Hematopoietic multipotent progenitor cell treated with erythropoietin and hydrocortisone succinate and interleukin-3 and kit ligand, for 8 days (in vitro differentiated cells): ENCODE measurements around the gene CARM1.
"Not testable (repeated sequence)": the region's sequence is repeated elsewhere in the genome, so short reads cannot be mapped to it uniquely, and the experiment has no call there.

Experiments used
- DNase-seq: peaks from one replicate; pipeline ENCODE4 v3.0.0-alpha.2; 2015

The CARM1 gene

DNA sequence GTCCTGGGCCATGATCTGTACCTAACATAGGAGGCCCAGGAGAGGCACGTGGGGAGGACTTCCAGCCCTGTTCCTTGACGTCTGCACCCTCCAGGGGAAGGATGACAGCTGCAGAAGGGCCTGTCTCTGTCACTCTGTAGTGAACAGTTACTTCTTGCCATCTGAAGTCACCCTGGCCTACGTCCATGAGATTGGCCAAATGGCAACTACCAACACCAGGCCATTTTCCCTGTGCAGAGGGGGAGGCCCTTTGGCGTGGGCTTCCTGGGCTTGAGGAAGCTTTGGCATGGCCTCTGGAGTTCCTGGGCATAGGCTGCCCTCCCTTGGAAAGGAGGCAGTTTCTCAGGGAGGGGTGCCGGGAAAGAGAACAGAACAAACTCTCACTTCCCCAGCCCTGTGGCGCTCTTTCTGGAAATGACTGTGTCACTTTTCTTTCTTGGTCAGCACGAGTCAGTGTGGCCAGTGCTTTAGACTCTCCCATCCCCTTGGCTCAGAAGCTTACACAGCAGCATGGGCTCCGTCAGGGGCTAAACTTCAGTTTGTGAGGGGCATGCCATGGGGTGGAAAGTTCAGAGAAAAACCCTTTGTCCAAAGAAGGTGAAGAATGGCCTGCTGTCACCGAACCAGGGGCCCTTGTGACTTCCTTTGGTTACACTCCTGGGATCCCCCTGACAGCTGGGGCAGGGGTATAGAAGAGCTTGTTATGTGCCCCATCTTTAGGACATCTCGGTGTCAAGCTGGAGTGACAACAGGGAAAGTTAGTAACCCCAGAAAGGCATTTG, 5.3 kb downstream of the CARM1 start:
- DNase-seq: no peak

DNA sequence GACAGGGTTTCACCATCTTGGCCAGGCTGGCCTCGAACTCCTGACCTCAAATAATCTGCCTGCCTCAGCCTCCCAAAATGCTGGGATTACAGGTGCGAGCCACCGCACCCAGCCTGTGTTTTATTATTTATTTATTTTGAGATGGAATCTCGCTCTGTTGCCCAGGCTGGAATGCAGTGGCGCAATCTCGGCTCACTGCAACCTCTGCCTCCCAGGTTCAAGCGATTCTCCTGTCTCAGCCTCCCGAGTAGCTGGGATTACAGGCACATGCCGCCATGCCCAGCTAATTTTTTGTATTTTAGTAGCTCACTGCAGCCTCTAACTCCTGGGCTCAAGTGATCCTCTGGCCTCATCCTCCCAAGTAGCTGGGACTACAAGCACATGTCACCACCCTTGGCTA, 6.3 kb downstream of the CARM1 start:
- DNase-seq: not testable (repeated sequence)

DNA sequence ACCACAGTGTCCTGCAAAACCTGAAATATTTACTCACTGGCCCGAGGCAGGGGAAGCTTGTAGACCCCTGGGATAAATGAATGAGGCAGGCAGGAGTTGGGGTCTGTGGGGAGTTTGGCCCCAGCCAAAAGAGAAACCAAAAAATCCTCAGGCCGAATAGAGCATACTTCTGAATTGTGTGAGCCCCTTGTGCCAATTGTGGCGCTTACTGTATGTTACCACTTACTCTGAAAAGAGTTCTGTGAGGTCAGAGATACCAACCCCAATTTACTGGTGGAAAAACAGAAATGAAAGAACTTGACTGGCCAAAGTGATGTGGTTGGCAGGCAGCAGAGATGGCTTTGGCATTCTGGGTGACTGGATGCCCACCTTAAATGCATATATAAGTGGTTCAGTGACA, 6.9 kb downstream of the CARM1 start:
- no peak for DNase-seq

DNA sequence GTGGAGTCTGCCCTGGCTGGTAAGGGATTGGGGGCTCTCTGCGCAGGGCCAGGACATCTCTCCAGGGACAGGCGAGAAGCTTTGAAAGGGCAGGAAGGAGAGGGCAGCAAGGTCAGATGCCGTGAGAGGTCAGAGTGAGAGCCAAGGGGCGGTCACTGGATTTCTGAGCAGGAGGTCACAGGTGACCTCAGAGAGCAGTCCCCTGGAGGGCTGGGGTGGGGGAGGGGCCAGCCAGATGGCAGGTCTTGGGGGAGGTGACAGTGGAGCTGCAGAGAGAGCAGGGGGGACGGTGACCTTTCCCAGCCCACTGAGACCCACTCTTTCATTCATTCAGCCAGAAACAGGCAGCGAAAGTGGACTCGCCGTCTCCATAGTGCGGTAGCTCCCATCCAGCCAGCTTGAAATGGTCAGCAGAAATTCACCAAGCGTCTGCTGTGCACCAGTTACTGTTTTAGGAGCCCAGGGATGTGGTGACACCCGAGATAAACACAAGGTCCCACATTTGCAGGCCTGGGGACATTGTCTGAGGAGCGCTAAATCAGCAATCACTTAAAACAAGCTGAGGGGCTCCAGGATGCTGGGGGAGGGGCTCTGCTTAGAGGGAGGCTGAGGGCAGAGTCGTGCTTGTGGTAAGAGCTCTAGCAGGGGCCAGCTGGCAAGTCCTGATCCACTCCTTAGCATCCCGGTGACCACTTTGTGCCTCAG, 10.2 kb downstream of the CARM1 start:
- DNase-seq: no peak

DNA sequence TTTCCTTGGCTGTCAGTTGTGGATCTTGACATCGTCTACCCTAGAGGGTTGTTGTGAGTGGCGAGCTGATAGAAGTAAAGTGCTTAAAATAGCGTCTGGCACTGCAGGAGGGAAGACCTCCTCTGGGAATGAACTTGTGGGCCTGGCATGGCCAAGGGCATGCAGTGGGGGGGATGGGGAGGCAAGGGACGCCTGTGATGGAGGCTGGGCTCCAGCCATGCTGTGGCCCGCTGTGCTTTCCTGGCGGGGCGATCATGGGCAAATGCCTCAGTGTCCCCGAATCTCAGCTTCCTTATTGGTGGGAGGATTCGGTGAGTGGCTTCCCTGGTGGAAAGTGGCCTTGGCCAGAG, 10.7 kb downstream of the CARM1 start:
- no peak for DNase-seq

DNA sequence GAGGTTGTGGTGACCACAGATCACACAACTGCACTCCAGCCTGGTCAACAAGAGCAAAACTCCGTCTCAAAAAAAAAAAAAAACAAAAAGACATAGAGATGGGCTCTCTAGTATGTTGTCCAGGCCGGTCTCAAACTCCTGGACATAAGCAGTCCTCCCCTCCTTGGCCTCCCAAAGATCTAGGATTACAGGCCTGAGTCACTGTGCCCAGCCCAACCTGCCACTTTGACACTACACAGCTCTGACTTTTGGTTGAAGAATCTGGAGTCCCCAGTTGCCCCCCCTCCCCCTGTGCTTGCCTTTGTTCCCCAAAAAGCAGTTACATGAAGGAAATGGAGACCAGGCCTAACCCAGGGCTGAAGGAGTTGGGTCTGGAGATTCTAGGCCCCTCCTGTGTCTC, 12.9 kb downstream of the CARM1 start:
- peak; percentile 32 for DNase-seq

DNA sequence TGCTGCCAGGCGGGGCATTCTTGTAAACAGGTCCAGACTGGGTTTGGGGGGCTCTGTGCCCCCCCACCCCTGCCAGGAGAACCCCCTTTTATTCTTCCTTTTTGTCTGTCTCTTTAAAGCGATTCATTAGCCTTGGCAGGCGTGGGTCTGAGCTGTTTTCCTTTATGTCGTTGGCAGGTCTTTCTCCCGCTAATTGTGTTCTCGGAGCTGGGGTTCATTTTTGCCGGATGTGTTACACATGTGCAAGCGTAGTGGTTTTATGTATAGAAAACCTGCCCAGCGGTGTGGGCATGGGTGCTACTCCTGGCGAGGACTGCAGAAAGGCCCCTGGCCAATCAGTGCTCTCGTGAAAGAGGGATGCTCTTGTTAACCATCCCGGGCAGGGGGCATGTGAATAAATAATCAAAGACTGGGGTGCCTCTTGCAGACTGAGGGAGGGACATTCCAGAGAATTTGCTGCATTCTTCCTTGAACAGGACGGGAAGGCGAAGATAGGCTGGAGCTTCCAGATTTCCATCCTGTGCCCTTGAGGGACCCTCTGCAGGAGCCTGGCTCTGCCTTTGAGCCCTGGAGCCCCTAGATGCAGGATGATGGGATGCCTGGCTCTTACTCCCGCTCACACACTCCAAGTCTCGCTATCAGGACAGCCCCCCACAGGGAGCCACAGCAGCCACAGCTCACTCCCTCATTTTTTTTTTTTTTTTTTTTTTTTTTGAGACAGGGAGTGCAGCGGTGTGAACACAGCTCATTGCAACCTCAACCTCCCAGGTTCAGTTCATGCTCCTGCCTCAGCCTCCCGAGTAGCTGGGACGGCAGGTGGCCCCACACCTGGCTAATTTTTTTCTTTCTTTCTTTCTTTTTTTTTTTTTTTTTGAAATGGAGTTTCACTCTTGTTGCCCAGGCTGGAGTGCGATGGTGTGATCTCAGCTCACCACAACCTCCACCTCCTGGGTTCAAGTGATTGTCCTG, 14.1 kb downstream of the CARM1 start:
- no peak for DNase-seq

DNA sequence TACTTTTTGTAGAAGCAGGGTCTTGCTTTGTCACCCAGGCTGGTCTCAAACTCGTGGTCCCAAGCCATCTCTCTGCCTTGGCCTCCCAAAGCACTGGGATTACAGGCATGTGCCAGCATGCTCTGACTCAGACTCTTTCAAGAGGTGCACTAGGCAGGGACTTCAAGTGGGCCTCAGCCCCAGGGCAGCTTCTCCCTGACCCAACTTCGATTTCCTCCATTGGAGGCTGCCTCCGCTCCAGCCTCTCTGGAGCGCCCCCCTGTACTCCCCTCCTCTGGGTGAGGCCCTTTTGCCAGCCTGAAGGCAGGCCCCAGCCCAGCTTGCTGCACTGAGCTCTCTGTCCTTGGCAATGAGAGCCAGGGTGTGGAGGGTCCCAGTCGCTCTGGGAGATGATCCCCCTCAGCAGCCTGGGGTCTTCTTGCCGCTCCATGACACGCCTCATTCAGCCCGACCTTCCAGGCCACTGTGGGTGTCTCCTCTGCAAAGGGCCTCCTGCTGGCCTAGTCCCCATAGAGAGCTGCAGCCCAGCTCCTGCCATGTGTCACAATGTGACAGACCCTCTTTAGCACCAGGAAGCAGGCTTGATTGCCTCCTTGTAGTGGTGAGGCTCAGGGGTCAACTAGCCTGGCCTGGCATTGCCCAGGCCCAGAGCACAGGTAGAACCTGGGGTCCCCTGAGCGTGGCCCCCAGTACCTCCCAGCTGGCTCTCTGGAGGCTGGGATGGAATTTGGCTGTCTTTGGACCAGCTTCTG, 16.4 kb downstream of the CARM1 start:
- DNase-seq: no peak

DNA sequence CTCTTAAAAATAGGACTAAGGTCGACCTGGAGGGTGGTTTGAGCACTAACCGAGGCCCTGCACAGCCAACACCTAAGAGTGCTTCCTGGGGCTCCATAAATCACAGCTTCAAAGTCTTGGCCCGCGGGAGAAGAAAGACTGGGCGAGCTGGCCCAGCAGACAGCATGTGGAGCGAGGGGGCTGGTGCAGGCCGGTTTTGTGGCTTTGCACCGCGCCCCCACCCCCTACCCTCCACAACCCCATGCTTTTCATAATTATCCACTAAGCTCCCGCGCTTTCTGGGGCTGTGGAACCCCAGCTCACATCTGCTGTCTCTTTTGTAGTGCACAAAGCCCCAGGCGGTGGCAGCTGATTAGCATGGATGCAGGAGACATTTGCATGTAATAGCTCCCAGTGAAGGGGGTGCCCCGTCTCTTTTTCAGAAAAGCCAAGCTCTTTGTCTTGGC, 17.1 kb downstream of the CARM1 start:
- no peak for DNase-seq

DNA sequence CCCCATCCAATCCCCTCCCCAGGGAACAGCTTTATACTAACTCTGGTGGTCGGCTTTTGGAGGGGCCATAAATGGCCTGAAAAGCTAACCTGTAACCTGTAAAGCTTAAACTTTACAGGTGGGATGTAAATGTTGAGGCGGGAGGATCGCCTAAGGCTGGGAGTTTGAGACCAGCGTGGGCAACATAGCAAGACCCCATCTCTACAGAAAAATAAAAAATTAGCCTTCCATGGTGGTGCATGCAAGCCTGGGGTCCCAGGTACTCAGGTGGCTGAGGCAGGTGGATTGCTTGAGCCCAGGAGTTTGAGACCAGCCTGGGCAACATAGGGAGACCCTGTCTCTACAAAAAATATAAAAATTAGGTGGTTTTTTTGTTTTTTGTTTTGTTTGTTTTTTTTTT, 18.5 kb downstream of the CARM1 start:
- no peak for DNase-seq

DNA sequence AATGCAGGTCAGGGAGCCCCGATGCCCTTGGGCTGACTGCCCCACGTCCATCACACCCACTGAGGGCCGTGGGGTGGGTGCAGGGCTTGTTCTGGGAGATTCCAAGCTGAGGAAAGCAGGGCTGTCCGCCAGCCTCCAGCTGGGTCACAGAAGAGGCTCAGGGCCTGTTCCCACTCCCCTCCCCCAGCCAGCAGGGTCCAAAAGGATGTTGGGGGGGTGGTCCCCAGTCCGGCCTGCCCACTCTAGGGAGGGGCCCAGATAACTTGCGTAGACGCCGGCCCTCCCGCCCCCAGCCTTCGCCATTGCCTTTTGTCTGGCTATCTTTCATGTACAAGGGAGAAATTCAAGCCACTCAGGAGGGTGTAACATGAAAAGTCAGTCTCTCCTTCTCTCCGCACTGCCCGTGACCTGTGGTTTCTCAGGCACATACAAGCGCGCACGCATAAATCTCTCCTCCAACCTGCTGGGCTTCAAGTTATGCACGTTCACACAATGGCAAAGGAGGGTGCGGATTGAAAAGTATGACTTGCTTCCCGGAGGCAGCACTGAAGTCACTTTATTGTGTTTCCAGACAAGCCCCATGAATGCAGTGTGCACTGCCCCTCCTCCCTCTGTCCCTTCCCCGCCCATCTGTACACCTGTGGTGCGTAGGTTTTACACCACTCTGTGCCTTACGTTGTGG, 20.2 kb downstream of the CARM1 start:
- no peak for DNase-seq

DNA sequence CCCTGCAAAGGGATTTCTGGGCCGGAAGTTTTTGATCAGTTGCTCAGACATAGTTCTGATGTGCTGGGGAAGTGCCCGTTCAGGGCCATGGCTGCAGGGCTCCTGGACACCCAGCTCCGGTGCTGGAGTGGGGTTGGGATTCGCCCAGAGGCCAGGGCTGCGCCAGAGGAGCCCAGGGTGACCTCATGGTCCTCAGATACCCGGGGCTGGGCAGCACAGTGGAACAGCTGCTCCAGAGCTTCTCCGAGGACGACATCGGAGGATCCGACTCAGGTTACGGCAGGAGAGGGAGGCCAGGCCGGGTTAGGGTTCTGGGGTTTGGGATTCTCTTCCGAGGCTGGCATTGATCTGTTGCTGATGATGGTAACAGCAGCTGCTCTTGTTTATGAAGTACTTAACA, 20.9 kb downstream of the CARM1 start:
- DNase-seq: no peak

DNA sequence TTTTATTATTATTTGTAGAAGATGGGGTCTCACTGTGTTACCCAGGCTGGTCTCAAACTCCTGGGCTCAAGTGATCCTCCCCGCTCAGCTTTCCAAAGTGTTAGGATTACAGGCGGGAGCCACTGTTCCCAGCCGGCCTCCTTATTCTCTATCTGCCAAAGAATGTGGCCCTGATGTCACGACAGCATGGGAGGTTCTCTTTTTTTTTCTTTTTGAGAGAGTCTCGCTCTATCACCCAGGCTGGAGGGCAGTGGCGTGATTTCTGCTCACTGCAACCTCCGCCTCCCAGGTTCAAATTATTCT, 23.5 kb downstream of the CARM1 start:
- DNase-seq: no peak

DNA sequence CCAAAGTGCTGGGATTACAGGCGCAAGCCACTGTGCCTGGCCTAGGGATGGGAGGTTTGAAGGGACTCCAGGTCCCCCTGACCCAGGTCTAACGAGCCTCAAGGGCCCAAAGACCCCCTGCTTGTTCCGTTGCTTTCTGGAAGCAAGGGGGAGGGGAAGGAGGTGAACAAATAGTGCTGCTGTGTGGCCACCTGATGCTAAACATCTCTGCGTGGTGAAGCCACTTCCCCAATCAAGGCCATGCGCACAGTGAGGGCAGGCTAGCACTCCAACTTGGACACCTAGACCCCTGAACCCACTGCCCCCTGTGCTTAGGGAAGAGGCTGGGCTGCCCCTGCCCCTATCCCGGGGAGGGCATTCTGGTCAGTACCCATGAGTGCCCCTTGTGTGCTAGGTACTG, 24.0 kb downstream of the CARM1 start:
- no peak for DNase-seq

DNA sequence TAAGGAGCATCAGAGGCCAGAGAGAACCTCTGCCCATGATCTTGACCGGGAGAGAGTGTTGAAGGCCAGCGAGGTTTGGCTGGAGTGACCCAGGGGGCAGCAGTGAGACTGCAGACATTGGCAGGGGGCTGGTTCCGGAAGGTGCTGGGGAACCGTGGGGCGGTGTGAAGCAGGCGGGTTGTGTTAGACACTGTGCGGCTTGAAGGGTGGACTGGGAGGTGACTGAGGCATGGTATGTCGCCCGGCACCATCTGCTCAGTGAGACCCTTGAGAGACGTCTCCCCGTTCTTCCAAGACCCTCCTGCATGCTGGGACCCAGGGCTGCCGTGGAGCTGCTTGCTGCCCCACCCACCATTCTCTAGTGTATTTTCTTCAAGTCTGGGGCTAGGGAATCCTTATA, 24.6 kb downstream of the CARM1 start:
- DNase-seq: no peak

DNA sequence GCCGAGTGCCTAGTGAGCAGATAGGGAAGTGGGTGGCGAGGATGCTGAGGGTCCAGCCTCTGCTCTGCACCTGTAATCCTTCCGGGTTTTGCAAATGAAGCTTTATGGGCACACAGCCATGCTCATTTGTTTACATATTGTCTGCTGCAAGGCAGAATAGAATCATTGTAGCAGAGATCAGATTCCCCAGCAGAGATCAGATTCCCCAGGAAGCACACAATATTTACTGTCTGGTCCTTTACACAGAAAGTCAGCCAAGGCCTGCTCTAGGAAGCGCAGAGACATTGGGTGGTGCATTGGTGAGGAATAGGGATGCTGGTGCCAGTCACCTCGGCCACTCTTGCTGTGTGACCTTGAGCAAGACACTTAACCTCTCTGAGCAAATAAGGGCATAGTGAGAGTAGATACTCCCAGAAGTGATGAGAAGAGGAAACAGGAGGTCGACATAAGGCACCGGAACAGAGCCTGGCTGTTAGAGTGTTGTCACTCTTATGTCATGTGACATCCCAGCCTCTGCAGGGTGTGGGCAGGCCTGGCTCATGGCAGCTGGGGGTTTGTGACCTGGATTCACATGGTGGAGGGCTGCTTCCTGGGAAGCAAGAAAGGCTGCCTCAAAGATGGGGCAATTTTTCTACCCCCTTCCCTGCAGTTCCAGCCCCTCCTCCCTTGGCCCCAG, 25.6 kb downstream of the CARM1 start:
- peak; percentile 65 for DNase-seq

DNA sequence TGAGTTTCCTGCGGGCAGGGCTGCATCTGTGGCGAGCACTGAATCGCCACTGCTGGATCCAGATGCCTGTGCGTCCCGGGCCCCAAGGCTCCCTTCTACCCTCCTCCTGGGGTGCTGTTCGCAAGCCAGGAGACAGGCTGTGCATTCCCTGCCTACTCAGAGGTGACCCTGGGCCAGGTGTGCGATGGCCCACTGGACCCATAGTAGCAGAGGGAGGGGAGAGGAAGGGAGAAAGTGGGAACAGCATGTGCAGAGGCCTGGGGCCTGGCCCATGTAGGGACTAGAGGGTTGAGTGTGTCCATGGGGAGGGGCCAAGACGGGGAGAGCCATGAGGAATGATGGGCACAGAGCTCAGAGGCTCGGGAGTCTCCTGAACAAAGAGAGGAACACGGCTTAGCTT, 27.3 kb downstream of the CARM1 start:
- DNase-seq: no peak

DNA sequence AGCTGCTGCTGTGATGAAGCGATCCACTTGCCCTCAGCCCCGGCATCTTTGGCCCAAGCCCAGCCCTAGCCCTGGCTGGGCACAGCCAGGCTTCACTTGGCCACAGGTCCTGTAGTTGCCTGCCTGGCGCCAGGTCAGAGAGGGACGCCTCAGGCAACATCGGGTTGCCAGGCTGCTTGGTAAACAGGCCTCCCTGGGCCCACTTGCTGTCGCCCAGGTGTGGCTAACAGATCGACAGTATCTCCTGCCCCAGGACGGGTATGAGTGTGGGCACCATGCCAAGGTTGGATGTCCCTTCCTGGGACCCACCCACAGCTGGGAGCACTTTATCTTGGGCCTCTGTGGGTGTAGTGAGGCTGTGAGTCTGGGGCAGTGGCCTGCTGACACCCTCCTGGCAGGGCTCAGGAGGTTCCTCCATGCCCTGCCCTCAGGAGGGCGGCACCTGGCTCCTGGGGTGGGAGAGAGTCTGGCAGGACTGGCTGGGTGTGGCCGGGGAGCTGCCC, 27.8 kb downstream of the CARM1 start:
- peak; percentile 99 for DNase-seq

DNA sequence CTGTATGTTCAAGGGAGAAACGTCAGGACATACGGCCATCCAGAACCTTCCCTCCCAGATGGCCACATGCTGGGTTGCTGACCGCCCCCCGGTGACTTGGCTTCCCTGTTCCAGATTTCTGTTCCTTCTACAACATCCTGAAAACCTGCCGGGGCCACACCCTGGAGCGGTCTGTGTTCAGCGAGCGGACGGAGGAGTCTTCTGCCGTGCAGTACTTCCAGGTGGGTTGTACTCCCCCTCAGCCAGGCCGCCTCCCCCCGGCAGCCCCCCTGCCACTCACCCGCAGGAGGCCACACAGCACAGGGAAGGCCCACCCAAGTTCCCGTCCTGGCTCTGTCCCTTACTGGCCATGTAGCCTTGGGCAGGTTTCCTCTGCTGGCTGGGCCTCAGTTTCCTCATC, 36.6 kb downstream of the CARM1 start:
- no peak for DNase-seq

DNA sequence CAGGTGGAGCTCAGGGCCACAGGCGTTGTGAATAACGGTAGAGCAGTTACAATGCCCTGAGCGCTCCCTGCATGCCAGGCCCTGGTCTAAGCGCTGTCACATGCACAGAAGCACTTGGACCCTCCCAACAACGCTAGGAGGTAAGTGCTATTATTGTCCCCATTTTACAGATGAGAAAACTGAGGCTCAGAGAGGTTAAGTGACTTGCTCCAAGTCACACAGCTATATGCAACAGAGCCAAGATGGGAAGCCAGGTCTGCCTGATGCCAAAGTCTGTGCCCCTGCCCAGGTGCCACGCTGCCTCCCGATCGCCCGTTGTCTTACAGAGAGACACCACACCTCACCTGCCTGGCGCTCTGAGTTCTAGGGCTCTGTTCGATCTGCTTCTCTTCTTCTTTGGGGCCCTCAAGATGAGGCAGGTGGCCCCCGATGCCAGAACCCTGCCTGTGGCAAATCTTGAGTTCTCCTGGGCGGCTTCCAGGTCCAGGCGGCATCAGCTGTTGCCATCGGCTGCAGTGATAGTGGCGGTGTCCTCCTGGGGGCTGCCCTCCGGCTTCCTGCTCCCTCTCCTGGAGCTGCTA, 37.1 kb downstream of the CARM1 start:
- DNase-seq: no peak
